WERI-Rb-1 (cell line): ENCODE measurements around the gene GPBAR1.

ENCODE experiments used
- DNase-seq: peaks from one replicate; pipeline ENCODE4 v3.0.0-alpha.2; 2020
- H3K27ac ChIP-seq: fragments of 250-450 bp; sonication (Bioruptor Pico); 2 replicates; pipeline ENCODE4 v1.5.1; 2020; ENCODE audit warnings: mild to moderate bottlenecking, moderate library complexity
- H3K27me3 ChIP-seq: fragments of 250-450 bp; sonication (Bioruptor Pico); 2 replicates; pipeline ENCODE4 v1.5.1; 2021; ENCODE audit warnings: mild to moderate bottlenecking, low read depth, moderate library complexity; ENCODE audit not compliant: insufficient read depth, severe bottlenecking
- H3K36me3 ChIP-seq: fragments of 250-450 bp; sonication (Bioruptor Pico); 2 replicates; pipeline ENCODE4 v1.5.1; 2020; ENCODE audit warnings: mild to moderate bottlenecking, moderate library complexity
- H3K4me3 ChIP-seq: 2 replicates; pipeline ENCODE4 v1.5.1; 2011; ENCODE audit warnings: low read depth, mild to moderate bottlenecking, control low read depth, low read length
- H3K9me3 ChIP-seq: fragments of 250-450 bp; sonication (Bioruptor Pico); 2 replicates; pipeline ENCODE4 v1.5.1; 2021; ENCODE audit warnings: mild to moderate bottlenecking, moderate library complexity; ENCODE audit not compliant: severe bottlenecking
- TF ChIP-seq, protein P1 (sequence below): IDR thresholded peaks from 2 replicates; pipeline ENCODE4 v1.5.1; 2011; ENCODE audit warnings: low read depth, mild to moderate bottlenecking, control low read depth, inconsistent platforms, low read length

The GPBAR1 gene

GRCh38 chr2:218245214-218245613 is 15.6 kb upstream of the GPBAR1 start:
- DNase-seq: no peak
- H3K9me3 ChIP-seq: no peaks in the 10 kb centered on the region
- H3K36me3 ChIP-seq: peaks cover 74% of the 10 kb centered on the region
- H3K27me3 ChIP-seq: no peaks in the 10 kb centered on the region
- H3K4me3 ChIP-seq: no peak overlapping the region
- no peak overlapping the region for H3K27ac ChIP-seq
- TF ChIP-seq, protein P1, sequence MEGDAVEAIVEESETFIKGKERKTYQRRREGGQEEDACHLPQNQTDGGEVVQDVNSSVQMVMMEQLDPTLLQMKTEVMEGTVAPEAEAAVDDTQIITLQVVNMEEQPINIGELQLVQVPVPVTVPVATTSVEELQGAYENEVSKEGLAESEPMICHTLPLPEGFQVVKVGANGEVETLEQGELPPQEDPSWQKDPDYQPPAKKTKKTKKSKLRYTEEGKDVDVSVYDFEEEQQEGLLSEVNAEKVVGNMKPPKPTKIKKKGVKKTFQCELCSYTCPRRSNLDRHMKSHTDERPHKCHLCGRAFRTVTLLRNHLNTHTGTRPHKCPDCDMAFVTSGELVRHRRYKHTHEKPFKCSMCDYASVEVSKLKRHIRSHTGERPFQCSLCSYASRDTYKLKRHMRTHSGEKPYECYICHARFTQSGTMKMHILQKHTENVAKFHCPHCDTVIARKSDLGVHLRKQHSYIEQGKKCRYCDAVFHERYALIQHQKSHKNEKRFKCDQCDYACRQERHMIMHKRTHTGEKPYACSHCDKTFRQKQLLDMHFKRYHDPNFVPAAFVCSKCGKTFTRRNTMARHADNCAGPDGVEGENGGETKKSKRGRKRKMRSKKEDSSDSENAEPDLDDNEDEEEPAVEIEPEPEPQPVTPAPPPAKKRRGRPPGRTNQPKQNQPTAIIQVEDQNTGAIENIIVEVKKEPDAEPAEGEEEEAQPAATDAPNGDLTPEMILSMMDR: no peak

- no peak overlapping the region for H3K4me3 ChIP-seq
- no peak overlapping the region for H3K27ac ChIP-seq
- no peaks in the 10 kb centered on the region for H3K27me3 ChIP-seq
- H3K36me3 ChIP-seq: peaks cover 79% of the 10 kb centered on the region
- no peak for DNase-seq
- TF ChIP-seq, protein P1: no peak
- H3K9me3 ChIP-seq: no peaks in the 10 kb centered on the region
Observed at GRCh38 chr2:218249691-218250090, 11.1 kb upstream of the GPBAR1 start.

DNA sequence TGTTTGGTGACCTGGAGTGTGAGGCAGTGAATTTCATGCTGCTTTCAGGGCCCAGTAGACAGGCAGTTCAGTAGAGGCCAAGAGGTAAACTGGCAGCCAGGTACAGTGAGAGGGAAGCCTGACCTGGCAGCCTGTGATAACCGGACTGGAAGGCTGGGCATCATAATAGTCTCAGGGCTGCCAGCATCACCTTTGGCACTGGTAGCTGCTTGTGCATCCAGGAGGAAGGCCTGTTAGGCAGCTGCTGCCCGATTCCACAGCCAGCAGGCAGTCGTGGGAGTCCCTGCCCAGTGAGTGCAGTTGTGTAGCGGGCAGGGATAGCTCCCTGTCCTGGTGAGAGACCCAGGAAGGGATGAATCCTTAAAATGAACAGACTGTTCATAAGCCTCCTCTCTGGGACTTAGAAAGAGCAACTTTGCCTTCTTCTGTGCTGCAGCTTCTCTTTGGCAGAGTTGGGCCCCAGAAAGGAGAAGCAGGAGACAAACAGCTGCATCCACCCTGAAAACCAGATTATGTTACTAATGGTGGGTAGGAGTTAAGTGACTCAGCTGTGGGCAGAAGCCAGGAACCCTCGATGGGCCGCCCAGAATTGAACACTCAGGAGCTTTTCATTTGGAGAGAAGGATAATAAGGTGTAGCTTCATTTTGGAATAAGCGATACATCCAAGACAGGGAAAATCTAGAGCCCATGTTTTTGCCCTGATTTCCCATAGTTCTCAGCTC is 8.1 kb upstream of the GPBAR1 start:
- no peaks in the 10 kb centered on the region for H3K9me3 ChIP-seq
- peaks cover 65% of the 10 kb centered on the region for H3K36me3 ChIP-seq
- no peaks in the 10 kb centered on the region for H3K27me3 ChIP-seq
- H3K27ac ChIP-seq: no peak overlapping the region
- DNase-seq: no peak
- H3K4me3 ChIP-seq: no peak overlapping the region
- TF ChIP-seq, protein P1: no peak

GRCh38 chr2:218253232-218253625 is 7.6 kb upstream of the GPBAR1 start:
- TF ChIP-seq, protein P1: no peak
- no peak for DNase-seq
- Histone ChIP-seq H3K9me3 (no peaks in the 10 kb centered on the region), H3K27me3 (no peaks in the 10 kb centered on the region), H3K4me3 (no peak overlapping the region), H3K36me3 (peaks cover 61% of the 10 kb centered on the region), H3K27ac (no peak overlapping the region)

- no peaks in the 10 kb centered on the region for H3K27me3 ChIP-seq
- H3K36me3 ChIP-seq: peaks cover 40% of the 10 kb centered on the region
- DNase-seq: no peak
- no peak overlapping the region for H3K4me3 ChIP-seq
- H3K27ac ChIP-seq: no peak overlapping the region
- no peaks in the 10 kb centered on the region for H3K9me3 ChIP-seq
- TF ChIP-seq, protein P1: no peak
Observed at GRCh38 chr2:218255446-218255845, 5.4 kb upstream of the GPBAR1 start.
